HG03521 (cell line): Measurements from ENCODE around the gene CHD6.

Experiments used
- ATAC-seq: cut with Tn5 transposase; IDR thresholded peaks from one replicate; pipeline ENCODE4 v1.9.1; 2021; ENCODE audit warnings: mild to moderate bottlenecking, moderate library complexity; ENCODE audit not compliant: unreplicated experiment

The CHD6 gene

DNA sequence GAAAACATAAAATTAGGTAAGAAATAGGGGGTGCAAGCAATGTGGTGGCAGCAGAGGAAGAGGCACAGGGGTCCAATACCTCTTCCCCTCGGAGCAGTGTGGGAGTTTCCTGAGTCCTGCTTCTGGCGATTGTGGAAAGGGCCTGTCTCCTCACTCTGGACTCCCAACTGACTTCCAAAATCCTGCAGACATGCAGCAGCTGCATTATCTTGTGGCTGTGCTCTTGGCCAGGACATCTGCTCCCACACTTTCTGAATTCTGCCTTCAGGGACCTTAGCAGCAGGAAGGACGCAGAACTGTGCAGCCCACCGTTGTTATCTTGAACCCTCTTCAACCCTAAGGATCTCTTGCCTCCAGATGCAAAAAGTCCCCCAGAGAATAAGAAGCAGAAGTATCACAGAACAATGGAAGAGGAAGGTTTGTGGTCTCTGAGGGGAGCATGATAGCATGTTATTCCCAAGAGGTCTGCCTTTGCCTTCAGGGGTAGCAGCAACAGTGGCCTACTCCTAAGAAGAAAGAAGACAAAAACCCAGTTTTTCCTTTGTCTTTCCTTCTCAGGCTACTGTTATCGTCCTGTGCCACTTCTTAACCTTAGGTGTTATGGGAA, 149.1 kb downstream of the CHD6 start:
- ATAC-seq: no peak

DNA sequence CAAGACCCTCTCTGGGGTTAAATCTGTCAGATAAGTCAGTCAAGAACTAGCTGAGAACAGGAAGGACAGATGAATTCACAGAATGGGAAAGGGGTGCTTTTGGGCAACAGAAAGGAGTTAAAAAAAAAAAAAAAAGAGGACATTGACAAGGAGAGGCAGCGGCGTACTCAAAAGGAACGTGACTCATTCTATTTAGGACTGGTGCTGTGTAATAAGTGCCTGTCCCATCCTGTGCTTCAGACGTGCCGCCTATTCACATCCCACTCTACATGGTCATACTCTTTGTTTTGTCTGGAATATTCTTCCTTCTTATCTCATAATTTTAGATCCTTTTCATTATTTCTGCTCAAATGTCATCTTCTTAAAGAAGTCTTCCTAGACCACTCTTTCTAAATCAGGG, 150.5 kb downstream of the CHD6 start:
- no peak for ATAC-seq

DNA sequence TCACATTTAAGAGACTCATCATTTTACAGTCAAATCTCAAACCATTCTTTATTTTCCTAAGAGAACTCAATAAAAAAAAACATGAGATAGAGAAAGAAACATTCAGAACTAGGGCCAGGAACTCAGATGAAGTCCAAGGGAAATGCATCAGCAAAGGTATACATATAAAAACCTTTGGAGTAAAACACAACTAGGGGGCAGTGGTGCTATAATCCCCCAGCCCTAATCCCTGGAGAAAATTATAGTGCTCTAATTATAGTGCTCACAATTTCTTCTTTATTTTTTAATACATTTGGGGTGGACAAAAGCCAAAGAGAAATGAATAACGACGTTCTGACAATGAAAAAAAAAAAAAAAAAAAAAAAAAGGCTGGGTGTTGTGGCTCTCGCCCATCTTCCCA, 151.0 kb downstream of the CHD6 start:
- ATAC-seq: no peak

DNA sequence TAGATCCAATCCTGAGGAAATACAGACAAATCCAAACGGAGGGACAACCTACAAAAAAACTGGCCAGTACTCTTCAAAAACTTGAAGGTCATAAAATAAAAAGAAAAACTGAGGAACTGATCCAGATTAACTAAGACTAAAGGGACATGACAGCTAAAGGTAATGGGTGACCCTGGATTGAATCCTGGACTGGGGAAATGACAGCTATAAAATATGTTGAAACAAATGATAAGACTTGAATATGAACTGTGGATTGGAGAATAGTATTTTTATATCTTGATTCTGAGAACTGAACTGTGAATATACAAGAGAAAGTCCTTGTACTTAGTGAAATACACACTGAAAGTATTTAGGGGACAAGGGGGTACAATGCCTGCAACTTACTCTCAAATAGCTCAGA, 154.6 kb downstream of the CHD6 start:
- no peak for ATAC-seq

DNA sequence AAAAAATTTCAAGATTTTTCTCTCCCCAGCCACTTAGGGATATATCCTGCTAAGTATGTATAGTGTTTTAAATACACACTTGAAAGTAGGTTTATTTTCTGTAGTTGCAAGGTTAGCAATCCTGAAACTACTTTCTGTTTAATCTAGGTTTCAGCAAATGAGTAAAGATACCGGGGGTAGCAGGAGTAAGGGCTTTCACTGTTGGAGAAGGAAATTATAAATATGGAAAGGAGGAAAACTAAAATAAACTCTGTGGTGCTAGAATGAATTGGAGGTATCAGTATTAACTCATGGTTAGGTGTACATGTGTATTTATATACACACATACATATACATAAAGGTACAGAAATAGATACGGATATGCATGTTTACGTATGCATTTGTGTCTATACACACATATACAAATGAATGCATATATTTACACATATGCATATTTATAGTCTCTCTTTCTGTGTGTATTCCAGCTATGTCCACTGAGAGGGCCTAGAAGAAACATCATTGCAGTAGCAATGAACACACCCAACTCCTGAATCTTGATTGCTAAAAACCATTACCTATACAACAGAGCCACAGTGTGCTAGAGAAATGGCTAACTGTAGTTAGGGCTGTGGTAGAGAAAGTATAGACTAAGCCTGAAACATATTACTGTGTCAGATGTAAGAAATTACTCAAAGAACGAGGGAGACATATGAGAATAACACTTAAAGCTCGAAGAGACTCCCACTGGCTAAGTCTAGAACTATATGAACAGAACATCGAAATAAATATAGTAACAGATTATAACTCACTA, 155.6 kb downstream of the CHD6 start:
- peak; percentile 62 for ATAC-seq

DNA sequence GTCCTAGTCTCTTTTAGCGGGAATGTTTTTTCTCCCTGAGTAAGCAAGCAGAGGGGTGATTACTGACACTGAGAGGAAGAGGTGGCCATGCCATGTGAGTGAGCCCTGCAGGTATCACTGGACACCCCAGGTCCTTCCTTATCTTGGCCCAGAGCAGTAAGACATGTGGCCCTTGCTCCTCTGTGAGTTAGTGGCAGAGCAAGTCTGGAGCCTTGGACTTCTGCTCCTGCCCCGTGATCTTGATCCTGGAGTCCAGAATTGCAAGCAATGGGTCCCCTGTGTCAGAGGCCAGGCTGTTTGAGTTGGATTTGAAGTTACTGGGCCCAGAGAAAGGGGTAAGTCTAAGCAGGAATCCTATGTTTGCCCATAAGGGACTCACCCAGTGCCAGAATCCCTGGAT, 159.4 kb downstream of the CHD6 start:
- ATAC-seq: no peak

DNA sequence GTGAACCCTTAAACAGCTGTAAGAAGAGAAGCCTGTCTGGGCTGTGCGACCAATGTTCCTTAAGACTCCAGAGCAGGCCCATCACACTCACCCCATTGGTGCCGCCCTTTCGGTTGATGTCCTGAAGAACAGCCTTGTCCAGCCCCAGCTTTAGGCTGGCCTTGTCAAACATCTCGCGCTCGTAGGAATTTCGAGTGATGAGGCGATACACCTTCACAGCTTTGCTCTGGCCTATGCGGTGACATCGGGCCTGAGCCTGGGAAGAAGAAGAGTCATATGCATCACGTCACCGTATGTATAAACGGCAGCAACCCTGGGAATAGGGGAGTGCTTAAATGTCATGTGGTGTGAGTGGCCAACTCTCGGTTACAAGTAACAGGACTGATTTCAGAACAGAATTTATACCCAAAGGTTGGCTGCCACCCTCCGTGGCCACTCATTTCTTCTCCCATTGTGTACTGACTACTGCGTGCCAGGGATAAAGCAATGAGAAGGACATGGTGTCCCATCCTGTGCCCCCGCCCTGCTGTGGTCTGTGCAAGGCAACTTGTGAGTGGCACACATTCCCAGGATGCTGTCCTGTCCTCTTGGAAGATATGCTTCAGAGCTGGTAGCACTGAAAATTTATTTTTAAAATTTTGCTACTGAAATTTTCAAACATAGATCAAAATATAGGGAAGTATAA, 160.9 kb downstream of the CHD6 start:
- no peak for ATAC-seq

DNA sequence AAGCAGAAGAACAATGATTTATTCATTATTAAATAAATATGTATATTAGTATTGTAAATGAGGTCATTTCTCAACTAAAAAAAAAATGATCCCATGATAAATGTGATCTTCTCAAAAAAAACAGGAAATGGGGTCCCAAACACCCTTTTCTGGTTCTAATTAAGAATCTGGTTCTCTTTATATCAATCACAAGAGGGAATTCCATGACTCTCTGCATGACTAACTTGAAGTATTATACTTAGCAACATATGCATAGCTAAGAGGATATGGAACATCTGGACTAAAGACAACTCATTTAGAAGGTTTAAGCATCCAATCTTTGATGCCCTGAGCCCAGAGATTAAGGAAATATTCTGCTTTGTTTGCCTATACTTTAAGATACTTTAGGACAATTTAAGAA, 161.8 kb downstream of the CHD6 start:
- no peak for ATAC-seq

DNA sequence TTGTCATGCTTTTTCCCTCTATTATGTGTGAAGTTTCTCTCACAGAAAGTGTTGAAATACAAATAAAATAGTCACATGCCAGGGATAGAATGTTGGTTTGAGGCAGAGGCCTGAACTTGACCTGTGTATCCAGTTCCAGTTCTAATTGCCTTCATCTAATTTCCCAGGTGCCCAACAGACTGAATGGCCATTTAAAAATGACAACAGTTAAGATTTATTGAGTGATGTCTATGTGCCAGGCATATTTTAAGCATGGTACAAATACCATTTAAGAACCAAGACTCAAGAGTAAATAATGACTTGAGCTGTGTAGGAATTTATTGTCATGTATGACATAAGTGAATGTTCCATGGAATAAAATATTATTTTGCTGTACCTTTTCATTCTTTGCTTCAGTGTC, 163.9 kb downstream of the CHD6 start:
- no peak for ATAC-seq

DNA sequence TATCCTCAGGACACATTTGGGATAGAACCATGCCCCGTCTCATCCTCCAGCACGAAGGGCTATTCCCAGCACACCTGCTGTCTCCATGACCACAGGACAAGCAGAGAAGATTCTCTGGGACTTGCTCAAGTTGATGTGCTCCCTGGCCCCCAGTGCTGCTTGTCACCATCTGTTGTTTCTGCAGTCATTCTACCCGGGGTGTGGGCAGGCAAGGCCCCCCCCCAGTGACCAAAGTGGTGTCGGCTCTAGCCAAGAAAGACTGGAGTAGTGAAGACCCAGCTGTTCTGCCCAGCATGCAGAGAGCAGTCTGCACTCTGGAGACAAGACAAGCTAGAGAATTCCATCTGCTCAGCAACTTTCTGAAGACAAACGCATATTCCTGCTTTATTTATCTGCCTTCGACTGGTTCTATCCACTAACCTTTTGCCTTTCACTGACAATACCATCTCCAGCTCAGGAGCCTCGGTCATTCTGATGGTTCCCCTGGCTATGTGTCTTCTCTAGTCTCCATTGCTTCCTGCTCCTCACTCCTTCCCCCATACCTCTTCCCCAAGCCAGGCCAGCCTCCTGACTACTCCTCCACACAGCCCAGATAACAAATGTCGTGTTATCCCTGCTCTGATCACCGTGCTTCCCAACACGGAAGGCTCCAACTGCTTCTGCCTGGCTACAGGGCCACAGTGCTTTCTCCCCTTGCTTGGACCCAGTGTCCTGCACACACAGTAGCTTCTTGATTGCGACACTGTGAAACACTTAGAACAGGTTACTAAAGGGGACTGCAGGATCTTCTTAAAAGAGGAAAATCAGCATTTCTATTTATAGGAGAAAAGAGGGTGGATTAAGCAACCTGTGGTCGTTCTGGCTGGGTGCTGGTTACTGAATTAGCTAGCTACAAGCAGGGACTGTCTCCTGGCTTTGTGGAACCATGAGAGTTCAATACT, 164.9 kb downstream of the CHD6 start:
- ATAC-seq: no peak

DNA sequence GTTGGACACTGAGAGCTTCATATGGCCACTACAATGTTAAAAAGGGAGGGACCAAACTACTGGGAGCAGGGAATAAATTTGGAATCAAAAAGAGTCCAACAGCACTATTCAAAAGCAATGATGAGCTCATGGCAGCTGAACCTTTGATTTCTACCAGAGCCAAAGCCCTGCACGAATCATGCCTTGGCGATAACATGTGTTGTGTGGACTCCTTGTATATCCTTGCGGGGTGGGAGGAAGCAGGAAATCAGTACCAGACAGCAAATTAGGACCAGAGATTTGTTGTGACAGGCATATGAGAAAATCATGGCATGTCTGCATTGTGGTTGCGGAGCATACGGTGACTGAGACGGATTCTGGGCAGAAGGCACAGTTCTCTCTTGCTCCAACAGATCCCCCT, 166.0 kb downstream of the CHD6 start:
- no peak for ATAC-seq

DNA sequence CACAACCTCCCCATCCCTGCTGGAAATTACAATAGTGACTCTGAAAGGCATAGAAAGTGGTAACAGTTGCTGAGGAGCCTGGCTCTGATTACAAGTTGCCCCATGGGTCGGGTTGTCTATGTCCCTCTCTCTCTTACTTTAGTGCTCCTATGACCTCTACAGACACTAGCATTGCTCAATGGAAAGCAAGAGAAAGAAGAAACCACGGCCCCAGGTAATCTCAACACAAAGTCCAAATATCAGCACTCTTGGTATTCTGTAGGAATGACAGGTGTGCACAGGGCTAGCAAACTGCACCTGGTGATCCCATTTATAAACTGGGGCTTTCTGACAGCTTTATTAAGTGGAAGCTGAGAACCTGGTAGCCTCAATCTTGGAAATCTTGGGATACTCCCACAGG, 171.2 kb downstream of the CHD6 start:
- no peak for ATAC-seq

DNA sequence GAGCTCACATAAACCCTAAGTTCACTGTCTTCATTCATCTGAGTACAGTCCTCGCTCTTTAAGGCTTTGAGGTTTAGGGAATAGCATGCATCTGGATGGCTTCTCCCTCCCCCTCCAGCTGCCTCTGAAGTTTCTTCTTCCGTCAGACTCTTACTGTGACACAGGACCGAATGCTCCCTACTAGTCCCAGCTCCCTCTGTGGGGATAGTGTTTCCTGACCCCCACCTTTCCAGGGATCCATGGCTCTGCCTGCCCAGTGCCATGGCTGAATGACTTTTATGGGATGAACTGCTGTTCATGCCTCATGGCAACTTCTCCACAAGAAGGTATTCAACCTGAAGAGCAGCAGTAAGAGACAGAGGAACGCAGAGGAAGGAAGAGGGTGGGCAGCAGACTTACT, 171.7 kb downstream of the CHD6 start:
- ATAC-seq: no peak

DNA sequence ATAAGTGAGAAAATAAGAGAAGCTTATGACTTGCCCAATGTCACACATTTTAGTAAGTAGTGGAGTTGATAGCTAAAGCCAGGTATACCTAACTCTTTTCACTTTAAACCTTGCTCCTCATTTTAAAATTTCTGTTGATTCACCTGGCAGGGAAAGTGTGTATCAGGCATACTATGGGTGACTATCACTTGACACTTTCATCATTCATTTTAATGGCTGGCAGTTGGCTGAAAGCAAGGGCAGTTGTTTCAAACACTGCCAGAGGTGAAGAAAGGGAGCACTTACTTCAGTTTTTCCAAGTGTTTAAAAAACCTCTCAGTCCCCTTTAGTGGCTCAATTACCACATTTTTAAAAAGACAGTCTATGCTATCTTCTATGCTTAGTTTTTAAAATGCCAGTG, 173.4 kb downstream of the CHD6 start:
- ATAC-seq: no peak

DNA sequence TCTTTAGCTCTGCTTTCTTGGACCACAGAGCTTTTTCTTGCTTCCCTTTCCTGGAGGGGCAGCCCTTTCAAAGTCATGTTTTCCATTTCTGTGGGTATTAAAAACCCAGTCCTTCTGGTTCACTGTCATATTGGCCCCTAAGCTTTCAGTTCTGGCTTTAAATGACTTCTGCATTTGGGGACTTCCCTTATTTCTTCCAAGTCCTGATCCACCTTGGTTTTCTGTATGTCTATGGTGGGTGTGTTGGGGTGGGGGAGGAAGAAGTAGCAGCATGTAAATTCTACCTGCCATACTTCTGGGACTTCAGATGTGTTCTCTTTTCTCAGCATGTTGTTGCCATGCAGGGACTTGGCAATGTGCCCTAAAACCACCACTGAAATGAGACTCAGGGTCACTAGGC, 174.5 kb downstream of the CHD6 start:
- no peak for ATAC-seq

DNA sequence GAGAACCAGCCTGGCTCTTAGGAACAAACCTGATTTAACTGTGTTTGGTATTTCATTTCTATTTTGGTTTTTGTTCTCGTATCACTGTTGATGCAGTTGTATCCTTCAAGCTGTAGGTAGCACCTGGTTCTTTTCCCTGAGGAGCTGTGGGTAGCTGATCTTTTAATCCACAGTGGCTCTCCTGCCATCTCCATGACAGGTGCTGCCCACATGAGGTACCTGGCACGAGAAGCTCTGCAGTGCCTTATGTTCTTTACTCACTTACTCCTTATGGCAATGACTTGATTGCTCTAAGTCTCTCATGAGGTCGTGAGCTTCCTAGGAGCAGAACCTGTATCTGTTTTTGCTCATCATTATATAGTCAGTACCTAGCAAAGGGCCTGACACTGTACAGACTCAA, 177.3 kb downstream of the CHD6 start:
- no peak for ATAC-seq

DNA sequence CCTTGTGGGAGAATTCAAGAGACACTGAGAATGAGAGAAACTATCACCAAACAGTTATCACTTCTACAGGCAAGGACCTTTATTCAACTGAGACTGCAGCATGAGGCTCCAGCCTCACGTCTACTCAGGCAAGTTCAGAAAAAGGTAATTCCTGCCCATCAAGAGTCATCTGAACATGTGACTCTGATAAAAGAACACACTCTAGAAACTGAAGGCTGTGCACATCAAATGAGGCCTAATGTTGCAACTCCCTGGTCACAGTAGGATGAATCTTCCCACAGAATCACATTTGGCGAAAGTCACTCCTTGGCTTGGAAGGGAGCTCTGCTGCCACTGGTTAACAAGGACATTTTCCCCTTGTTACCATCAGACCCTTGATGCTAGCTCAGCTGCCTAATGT, 180.3 kb downstream of the CHD6 start:
- no peak for ATAC-seq

DNA sequence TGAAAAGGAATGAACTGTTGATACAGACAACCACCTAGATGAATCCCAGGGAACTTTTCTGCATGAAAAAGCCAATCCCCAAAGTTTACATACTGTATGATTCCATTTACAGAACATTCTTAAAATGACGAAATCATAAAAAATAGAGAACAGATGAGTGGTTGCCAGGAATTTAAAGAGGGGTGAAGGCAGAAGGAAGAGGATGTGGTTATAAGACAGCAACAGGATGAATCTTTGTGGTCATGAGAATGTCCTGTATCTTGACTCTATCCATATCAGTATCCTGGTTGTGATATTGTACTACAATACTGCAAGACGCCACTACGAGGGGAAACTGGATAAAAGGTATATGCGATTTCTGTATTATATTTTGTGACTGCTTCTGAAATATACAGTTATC, 181.5 kb downstream of the CHD6 start:
- no peak for ATAC-seq

DNA sequence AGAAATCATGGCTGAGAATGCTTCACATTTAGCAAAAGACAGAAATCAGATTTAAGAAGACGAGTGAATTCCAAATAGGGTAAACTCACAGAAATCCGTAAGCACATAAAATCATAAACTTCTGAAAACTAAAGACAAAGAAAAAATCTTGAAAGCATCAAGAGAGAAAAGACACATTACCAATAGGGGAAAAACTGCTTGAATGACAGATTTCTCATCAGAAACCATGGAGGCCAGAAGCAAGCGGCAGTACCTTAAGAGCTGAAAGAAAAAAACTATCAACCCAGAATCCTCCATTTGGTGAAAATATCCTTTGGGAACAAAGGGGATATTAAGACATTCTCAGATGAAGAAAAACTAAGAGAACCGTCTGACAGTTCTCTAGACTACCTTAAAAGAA, 185.0 kb downstream of the CHD6 start:
- no peak for ATAC-seq

DNA sequence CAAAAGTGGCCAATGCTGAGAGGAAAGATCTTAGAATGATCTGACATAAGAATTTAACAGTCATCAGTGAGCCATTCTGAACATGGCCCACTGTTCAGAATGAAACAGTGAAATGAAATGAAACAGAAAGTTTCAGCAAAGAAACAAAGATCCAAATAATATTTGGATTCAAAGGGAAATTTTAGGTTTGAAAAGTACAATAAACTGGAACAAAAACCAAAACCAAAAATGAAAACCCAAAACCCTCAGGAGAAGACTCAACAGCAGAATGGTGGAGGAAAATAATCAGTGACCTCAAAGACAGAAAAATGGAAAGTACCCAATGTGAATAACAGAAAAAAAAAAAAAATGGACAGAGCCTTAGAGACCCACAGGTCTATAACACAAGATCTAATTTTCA, 185.4 kb downstream of the CHD6 start:
- ATAC-seq: no peak

DNA sequence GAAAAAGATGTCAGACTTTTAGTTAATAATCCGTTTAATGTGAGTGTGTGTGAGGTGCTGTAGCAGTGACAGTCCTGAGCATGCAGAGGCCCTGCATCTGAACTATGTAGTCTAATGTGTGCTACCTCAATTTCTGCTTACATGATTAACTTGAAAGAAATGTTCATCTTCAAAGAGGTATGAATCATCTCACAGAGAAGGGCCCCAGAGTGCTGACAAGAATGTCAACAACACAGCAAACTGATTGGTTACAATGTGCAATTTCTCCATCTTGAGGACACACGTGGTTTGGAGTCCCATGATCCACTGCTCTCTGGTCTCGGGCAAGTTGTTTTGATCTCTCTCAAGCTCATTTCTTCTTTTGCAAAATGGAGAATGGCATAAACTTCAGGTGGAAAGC, 189.9 kb downstream of the CHD6 start:
- no peak for ATAC-seq
